HG03135 (cell line): ENCODE data around the gene ZFP91.
"Not testable (repeated sequence)": the region's sequence is repeated elsewhere in the genome, so short reads cannot be mapped to it uniquely, and the experiment has no call there.

Experiments
- ATAC-seq: cut with Tn5 transposase; IDR thresholded peaks from one replicate; pipeline ENCODE4 v1.9.1; 2021; ENCODE audit warnings: mild to moderate bottlenecking, moderate library complexity; ENCODE audit not compliant: unreplicated experiment

Gene ZFP91, protein sequence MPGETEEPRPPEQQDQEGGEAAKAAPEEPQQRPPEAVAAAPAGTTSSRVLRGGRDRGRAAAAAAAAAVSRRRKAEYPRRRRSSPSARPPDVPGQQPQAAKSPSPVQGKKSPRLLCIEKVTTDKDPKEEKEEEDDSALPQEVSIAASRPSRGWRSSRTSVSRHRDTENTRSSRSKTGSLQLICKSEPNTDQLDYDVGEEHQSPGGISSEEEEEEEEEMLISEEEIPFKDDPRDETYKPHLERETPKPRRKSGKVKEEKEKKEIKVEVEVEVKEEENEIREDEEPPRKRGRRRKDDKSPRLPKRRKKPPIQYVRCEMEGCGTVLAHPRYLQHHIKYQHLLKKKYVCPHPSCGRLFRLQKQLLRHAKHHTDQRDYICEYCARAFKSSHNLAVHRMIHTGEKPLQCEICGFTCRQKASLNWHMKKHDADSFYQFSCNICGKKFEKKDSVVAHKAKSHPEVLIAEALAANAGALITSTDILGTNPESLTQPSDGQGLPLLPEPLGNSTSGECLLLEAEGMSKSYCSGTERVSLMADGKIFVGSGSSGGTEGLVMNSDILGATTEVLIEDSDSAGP

DNA sequence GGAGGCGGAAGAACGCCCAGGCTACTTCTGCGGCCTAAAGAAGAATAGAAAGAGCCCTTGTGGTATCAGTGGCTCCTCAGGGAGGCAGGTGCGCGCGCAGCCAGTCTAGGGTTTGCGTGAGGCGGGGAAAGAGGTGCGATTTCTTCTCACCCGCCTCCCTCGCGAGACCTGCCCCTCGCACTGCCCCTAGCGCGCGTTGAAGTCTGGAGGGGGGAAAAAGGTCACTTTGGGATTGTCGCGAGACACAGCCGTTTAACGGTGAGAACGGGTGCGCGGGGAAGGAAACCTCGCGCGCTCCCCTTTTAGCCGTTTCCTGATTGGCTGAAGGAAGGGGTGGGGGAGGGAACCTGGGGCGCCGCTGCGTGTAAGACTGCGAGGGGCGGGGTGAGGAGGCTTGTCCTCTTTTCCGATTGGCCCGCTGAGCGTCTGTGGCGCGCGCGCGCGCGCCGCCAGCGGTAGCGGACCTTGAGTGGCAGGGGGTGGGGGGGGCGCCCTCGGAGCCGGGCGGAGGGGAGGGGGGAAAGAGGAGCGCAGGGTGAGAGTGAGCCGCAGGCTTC lies at the start of gene ZFP91:
Gene ZFP91 (plus strand): TSS at position 429 of the 557 bp plus-strand sequence. CDS start 219 bp downstream, outside the sequence.
- peak; percentile 39 for ATAC-seq

DNA sequence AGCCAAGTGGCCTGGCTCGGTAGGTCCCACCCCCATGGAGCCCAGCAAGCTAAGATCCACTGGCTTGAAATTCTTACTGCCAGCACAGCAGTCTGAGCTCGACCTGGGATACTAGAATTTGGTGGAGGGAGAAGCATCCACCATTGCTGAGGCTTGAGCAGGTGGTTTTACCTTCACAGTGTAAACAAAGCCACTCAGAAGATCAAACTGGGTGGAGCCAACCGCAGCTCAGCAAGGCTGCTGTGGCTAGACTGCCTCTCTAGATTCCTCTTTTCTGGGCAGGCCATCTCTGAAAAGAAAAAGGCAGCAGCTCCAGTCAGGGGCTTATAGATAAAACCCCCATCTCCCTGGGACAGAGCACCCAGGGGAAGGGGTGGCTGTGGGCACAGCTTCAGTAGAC lies 48.6 kb upstream of the ZFP91 start:
- ATAC-seq: no peak

DNA sequence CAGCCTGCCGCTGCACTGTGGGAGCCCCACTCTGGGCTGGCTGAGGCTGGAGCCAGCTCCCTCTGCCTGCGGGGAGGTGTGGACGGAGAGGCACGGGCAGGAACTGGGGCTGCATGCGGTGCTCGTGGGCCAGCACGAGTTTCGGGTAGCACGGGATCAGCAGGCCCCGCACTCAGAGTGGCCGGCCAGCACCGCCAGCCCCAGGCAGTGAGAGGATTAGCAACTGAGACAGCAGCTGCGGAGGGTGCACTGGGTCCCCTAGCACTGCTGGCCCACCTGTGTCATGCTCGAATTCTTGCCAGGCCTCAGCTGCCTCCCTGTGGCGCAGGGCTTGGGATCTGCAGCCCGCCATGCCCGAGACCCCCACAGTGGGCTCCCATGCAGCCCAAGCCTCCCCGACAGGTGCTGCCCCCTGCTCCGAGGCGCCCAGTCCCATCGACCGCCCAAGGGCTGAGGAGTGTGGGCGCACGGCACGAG lies 47.0 kb upstream of the ZFP91 start:
- no peak for ATAC-seq

DNA sequence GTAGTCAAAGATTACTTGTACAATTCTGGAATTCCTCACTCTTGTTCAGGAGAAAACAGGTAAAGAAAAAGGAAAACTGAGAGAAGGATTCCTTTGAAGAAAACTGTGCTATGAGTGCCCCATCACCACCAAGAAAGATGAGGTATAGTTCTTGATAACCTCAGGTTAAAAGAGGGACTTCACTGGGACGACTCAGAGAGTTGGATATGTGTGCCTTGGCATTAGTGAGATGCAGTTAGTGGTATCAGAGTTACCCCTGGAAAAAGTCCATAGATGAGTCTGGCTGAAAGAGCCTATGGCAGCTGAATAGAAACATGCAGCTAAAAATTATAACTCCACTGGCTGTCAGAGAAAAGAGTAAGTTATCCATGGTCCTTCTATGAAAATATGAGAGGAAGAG lies 32.0 kb upstream of the ZFP91 start:
- no peak for ATAC-seq

DNA sequence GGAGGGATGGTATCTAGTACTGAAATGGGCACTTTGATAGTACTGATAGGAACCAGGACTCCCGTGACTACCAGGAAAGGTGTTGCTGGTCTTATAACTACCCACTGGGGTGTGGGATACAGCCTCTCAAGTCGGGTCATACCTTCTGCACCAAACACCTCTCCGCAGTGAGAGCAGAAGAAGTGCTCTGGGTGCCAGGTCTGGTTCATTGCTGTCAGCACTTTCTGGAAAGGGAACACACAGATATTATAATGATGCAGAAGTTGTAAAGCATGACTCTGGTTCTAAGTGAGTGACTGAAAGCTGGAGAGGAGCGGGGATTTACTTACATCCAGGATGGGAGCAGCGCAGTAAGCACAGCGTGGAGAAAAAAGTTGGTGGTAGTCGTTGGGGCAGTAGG lies 29.2 kb upstream of the ZFP91 start:
- no peak for ATAC-seq

DNA sequence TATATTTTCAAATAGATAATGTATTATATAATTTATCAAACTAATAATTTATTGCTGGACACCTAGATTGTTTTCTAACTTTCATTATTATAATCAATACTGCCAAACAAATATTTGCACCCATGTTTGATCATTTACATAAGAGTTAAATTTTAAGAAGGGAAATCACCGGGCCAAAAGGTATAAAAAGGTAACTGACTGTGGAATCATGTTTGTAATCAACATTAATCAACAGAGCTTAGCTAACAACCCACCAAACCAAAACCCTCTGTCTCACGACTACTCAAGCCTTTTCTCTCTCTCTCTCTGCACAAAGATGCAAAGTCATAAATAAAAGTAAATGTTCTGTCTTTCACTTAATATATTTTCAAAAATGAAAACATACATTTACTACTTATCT lies 18.0 kb upstream of the ZFP91 start:
- ATAC-seq: no peak

DNA sequence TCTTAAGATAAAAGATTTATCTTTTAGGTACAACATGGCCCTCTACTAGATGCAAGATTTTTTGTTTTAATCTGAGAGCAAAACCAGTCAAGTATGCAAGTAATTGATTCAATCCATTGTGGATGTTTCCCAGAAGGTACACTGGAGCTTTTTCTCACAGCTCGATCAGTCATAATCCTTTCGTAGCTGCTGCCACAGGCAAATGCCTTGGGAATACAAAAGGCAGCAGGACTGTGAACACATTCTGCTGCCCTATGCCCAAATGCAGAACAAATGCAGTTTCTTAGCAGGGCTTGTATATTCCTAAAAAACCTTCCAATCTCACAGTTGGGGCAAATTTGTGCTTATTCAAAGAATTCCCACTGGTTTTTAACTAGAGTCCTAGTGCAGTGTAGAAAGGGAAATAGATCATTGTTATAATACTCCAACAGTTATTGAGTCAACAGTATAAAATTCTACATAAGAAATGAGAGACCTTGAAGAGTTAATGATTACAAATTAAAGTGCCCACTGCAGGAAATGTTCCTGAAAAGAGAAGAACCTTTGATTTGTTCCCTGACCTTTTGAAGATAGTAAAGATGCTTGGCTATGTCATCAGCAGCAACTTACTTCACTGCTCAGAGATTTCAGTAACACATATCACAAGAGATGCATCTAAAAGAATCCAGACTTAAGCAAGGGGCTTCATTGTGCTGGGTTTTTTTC lies 17.3 kb upstream of the ZFP91 start:
- no peak for ATAC-seq

DNA sequence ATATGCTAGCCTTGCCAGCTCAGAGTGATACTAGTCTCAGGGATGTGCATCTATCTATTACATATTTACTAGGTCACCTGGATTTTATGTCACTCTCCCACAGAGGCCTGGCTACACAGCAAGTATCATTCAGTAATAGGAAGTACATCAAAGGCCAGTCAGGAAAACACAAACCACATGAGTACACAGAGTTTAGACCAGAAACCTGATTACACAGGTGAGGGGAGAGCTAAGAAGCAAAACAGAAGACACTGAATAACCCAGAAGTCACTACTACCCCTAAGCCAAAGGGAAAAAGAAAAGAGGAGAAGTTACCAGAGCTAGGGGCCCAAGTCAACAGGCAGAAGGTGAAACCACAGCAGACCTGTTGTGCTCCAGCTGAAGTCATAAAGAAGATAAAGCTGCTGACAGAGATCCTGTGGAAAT lies 16.5 kb upstream of the ZFP91 start:
- peak; percentile 90 for ATAC-seq

DNA sequence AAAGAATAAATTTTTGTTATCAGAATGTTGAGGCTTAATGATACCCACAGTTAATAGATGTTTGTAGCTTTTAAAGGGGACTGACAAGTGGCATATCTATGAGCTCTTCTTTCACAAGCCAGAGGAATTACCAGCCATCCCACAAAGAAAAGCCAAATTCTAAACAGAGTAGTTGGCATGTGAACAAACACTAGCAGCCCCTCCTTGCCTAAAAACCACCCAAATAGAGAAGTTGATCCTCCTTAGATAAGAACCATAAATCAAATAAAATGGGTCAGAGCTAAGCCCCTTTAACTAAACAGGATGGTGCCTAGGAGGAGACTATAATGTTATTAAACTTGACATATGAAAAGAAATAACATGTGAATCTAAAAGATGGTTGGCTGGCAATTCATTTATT lies 14.6 kb upstream of the ZFP91 start:
- no peak for ATAC-seq

DNA sequence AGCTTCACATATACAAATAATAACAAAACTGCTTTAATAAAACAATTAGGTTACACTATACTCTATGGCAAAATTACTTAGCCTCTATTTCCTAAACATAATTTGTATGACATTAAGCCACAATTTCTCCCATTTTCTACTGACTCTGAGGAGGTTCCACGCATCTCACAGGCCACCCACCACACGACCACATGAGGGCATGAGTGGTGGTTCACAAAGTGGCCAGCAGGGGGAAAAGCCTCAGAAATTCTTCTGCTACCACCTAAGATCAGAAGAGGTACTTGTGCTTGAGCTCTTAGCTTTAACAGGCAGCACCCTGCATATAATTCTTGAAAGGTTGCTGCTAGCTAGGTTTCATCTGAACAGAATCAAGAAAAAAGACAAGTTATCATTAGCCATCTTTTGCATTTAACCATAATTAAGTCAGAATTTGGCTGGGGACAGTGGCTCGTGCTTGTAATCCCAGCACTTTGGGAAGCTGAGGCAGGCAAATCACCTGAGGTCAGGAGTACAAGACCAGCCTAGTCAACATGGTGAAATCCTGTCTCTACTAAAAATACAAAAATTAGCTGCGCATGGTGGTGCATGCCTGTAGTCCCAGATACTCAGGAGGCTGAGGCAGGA lies 10.9 kb upstream of the ZFP91 start:
- ATAC-seq: peak; percentile 89

DNA sequence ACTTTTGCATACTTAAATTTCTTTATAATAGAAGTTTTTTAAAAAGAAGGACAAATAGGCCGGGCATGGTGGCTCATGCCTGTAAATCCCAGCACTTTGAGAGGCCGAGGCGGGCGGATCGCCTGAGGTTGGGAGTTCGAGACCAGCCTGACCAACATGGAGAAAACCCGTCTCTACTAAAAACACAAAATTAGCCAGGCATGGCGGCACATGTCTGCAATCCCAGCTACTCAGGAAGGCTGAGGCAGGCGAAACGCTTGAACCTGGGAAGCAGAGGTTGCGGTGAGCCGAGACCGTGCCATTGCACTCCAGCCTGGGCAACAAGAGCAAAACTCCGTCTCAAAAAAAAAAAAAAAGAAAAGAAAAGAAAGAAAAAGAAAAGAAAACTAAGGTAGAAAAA lies 6.0 kb upstream of the ZFP91 start:
- ATAC-seq: not testable (repeated sequence)

DNA sequence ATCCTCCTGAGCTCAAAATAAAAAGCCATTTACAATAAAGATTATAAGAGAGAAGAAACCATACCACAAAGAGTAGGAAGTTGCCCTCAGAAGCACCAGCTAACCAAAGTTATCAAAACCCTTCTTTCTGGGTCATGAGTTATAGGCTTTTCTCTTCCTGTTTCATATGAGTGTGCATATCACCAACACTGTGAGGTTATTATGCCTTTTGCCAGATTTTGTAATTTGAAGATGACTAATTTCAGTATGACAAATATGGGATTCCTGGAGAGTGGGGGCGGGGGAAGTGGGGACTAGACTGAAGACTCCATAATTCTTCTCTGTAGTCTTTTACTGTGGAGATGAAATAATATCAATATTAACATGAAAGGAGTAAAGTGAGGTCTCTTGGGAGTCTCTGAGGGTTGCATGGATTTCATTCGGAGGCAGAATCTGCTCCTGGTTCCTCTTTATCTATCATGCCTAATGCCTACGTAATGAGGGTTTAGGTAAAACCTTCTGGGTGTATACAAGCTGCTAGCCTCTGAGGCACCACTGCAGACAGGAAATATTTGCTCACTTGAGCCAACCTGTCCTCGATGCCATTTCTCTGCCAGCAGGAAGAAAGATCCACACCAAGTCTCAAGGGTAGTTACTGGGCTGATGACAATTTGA lies 5.3 kb upstream of the ZFP91 start:
- peak; percentile 20 for ATAC-seq

DNA sequence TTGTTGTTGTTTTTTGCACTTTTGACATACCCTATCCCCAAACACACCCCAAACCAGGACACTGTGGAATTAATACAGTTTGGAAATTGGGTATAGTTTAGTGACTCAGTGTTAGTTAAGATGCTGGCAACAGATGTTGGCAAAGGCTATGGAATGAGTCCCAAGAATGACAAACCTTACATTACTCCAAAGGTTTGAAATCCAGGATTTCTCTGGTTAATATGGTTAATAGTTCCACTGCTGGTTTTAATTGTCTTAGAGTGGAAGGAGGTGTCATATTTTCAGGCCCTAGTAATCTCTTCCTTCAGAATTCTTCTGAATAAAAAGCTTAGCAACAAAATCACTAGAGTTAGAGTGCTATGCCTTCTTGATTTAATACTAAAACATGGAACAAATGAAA lies 4.0 kb upstream of the ZFP91 start:
- no peak for ATAC-seq

DNA sequence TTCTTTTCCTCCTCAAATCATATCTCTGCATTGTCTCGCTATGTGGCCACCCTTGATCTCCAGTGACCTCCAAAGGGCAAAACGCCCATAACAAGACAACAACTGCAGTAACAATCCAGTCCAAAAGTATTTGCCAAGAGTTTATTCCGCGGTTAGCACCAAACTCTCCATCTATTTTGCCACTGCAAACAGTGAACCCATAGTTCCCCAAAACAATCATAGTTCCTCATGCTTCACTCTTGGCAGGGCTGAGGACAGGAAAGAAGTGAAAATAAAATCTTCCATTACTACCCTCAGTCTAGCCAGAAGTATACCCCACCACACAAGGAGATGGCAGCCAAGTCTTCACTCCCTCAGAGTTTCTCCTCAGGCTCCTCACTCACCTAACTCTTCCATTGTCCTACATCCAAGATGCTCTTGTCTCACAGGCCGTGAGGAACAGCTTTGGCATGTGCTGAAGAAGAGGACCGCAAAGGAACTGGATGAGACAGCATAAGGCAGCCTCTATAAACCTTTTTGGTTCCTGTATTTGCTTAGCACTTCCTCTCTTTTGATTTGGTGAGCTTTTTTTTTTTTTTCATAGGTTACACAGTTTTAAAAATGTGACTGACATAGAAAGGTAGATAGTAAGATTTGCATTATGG lies 3.4 kb upstream of the ZFP91 start, which contains the start of gene LPXN:
Gene LPXN (minus strand): TSS at position 480 of the 644 bp plus-strand sequence. CDS start 84 bp downstream, at position 396.
- no peak for ATAC-seq

DNA sequence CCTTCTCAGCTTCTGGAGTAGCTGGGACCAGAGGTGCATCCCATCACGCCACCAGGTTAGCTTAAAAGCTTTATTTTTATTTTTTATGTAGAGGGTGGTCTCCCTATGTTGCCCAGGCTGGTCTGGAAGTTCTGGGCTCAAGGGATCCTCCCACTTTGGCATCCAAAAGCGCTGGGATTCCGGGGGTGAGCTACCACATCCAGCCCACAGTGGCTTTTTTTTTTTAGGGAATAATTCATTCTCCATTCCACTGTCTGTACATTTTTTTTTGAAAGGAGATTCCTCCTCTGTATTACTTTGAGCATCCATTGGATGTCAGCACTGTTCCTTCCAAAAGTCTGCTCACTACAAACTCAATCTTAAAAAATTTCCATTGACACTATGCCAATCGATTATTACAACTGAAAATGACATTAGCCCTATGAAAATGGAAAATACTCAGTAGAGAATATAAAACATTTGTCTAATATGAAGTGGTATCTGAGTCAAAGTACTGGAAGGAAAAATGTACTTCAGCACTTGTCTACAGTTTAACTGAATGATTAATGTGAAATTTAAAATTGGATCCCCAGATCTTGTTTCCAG lies 1.9 kb upstream of the ZFP91 start:
- no peak for ATAC-seq

DNA sequence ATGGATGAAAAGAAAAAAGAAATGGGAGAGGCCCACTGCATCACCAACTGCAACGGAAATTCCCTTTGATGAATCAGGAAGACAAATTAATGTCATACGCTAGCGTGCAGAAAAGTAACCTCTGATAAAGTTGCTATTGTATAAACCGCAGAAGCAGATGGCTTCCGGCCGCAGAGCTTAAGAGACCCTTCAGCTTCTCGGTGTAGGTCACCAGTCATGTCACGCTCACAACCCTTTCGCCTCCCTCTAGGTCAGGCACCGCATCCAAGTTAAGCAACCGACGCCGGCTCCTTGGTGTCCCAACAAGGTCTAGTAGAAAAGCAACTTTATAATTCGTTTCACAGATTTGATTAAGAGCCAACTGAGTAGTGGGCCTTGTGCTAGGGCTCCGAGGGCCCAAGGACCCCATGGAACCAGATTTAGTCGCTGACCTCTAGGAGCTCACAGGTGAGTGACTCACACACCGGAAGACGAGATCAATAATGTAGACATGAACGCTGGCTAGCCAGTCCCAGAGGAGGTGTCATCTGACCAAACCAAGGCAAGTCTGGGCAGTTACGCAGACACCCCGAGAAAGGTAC lies 1.2 kb upstream of the ZFP91 start:
- peak; percentile 49 for ATAC-seq

DNA sequence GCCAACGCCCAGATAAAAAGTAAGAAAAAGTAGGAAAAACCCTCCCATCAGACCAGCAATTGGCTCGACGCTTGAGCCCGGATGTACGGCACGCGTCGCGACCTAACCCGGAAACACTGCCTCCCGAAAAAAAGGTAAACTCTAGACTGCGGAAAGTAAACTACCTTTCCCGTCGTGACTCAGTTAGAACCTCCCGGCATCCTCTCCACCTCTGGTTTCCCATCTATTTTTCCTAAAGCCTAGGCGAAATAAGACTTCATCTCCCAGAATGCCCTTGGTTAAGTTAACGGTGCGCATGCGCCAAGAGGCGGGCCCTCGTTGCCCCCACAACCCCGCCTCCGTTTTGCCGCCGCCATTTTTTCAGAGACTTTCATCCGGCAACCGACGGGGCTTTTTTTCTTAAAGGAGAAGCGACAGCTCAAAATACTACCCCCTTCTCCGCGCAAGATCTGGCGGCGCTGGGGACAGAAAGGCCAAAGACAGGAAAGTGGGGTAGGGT lies 678 bp upstream of the ZFP91 start:
- ATAC-seq: peak; percentile 24

DNA sequence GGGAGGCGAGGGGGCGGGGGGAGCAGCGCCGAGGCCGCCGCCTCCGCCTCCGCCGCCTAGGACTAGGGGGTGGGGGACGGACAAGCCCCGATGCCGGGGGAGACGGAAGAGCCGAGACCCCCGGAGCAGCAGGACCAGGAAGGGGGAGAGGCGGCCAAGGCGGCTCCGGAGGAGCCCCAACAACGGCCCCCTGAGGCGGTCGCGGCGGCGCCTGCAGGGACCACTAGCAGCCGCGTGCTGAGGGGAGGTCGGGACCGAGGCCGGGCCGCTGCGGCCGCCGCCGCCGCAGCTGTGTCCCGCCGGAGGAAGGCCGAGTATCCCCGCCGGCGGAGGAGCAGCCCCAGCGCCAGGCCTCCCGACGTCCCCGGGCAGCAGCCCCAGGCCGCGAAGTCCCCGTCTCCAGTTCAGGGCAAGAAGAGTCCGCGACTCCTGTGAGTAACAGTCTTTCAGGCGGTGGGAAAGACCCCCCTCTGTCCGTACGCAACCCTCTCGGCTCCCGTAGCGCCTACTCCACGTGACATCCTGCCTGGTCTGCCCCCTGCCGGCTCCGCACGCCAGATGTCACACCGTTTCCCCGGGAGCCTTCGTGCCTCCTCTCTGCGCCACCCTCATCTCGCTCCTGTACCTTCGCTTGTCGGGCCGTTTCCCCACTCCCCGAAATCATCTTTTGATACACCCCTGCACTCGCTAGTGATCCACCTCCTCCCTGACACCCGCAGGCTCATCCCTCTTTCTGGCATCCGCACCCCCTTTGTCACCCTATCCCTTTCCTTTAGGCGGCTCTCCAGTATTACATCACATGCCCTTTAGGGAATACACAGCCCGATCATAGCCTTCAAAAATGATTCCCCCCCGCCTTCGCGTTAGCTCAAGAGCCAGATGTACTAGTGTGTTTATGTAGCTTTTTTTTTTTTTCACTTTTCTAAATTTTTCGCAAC lies 598 bp downstream of the ZFP91 start:
- peak; percentile 42 for ATAC-seq
